HG03575 (cell line): ENCODE measurements around the gene NUP50.
"Not testable (repeated sequence)": the region's sequence is repeated elsewhere in the genome, so short reads cannot be mapped to it uniquely, and the experiment has no call there.

Experiments used
- ATAC-seq: cut with Tn5 transposase; IDR thresholded peaks from one replicate; pipeline ENCODE4 v1.9.1; 2021; ENCODE audit not compliant: unreplicated experiment, insufficient number of reproducible peaks, low FRiP score; ENCODE audit errors: extremely low read depth

Gene NUP50

GRCh38 chr22:45188779-45189178 is 25.1 kb downstream of the NUP50 start:
- ATAC-seq = no peak

GRCh38 chr22:45190202-45190872 is 26.6 kb downstream of the NUP50 start:
- ATAC-seq = no peak

- not testable (repeated sequence) for ATAC-seq
Observed at GRCh38 chr22:45191746-45192145, 28.0 kb downstream of the NUP50 start.

GRCh38 chr22:45192701-45193187 is 29.0 kb downstream of the NUP50 start:
- ATAC-seq = no peak

DNA sequence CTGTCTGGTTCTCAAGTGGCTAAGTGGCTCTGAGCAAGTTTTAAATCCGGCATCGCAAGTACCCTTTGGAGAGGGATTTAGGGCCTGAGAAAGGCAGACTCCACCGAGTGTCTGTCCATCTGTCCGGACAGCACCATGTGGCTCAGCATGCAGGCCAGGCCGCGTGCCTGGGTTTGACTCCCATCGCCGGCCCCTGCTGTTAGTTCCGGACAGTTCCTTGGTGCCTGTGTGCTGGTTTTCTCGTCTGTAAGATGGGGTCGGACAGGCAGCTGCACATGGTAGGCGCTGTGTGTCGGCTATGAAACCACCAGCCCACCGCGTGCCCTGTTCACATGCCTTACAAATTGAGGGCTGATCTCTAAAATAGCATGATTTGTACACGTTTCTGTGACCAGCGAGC is 31.0 kb downstream of the NUP50 start:
- ATAC-seq = no peak

DNA sequence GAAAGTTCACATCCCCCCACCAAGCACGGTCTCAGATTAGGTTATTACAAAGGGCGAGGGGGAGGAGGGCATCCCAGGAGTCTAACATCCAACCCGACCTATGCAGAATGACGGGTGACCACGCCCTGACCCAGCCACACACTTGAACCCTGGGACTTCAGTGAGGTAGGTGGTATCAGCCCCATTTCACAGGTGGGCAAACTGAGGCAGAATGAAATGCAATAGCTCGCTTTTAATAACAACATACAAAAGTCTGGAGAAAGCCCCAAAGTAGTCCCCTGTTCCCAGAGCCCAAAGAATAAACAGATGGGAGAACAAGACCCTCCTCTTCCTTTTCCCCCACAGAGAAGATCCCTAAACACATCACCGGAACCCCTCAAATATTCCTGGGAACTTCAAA is 31.9 kb downstream of the NUP50 start:
- no peak for ATAC-seq

DNA sequence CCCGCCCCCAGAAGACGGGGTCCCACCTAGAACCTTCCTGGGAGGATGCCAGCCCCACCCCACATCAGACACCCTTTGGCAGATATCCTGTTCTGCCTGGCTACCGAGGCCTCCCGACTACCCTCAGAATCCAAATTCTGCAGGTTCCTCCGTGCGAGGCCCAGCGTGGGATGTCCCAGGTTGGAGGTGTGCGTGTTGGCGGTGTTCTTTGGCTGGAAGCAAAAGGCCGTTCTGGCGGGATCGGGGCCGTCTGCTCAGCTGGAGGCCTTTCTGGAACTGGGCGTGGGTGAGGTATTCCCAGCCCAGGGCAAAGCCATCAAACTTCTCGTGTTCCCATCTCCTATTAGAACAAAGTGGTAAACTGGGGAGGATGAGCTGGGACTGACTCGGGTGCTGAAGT is 32.6 kb downstream of the NUP50 start:
- no peak for ATAC-seq

DNA sequence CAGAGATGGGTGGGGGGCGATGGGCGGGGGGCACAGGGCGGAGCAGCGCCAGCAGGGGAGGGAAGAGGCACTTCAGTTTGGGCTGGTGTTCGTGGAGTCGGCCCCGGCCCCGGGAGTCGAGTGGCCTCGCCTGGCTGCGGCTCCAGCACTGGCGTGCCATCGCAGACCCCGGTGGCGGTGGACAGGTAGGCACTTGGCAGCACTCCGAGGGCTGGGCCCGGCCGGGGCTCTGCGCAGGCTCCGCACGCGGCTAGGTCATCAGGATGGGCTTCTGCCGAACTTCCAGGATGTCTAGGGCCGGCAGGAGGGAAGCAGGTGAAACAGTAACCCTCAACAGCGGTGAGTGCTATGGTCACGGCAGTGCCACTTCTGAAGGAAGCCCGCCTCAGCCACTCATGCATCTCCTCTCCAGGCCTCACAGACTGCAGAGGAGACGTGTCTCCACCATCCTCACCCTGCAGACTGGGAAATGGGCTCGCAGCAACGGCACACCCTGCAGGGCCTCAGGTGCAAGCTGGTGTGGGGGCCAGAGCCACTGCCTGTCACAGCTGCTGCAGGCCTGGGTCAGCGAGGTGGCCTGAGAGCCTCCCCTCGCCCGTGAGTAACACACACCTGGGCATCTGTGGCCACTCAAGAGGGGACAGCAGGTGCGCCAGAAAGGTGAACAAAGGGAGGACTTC is 33.3 kb downstream of the NUP50 start:
- no peak for ATAC-seq

GRCh38 chr22:45197606-45198462 is 34.1 kb downstream of the NUP50 start:
- ATAC-seq = no peak

GRCh38 chr22:45198463-45198795 is 34.7 kb downstream of the NUP50 start:
- ATAC-seq = no peak

DNA sequence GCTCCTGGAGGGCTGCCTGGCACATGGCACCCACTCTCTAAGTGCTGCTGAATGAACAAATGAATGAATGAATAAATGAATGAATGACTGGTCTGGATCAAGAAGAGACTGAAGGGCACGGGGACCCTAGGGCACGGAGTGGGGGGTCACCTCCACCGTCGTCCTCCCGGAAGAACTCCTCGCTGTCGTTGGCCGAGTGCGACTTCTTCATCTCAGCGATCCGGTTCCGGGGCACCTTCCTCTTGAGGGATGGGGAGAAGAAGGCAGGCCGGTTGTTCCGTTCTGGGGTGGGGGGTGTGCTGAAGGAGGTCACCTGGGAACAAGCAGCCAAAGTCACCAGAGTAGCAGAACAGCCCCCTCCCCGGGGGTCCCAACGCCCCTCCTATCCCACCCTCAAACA is 36.0 kb downstream of the NUP50 start:
- ATAC-seq = no peak

- no peak for ATAC-seq
Observed at GRCh38 chr22:45200230-45200629, 36.5 kb downstream of the NUP50 start.

GRCh38 chr22:45200860-45201511 is 37.3 kb downstream of the NUP50 start:
- ATAC-seq = no peak

GRCh38 chr22:45201678-45202332 is 38.1 kb downstream of the NUP50 start:
- ATAC-seq = no peak

DNA sequence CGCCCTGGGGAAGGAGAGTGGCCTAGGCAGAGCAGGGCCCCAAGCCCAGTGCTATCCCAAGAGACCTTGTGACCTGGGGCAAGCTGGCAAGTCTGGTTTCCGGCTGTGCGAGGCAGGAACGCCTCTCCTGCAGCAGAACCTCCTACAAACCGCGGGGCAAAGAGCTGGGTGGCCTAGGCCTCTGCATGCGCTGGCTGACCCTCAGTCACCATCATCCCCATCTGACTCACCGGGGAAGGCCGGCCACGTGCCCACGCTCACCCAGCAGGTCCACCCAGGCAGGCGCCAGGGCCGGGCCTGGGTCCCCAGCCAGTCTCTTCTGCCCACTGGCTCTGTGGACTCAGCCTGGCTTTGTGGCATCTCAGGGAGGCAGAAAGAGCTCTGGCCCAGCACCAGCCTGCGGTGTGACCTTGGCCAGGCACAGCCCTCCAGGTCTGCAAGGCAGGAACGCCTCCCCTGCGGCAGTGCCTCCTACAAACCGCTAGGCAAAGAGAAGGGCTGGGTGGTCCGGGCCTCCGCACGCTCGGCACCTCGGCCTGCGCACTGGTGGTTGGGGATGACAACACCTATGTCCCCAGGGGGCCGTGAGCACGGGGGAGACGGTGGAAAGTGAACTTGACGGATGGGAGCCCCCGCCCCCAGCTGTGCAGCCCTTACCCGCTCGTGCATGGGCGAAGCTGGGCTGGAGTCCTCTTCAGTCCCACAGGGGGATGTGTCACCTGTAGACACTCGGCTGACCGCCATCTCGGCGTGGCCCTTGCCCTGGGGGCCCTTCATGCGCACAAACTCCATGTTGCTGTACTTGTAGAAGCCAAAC is 38.8 kb downstream of the NUP50 start:
- ATAC-seq = no peak

GRCh38 chr22:45203150-45203951 is 39.6 kb downstream of the NUP50 start:
- no peak for ATAC-seq

DNA sequence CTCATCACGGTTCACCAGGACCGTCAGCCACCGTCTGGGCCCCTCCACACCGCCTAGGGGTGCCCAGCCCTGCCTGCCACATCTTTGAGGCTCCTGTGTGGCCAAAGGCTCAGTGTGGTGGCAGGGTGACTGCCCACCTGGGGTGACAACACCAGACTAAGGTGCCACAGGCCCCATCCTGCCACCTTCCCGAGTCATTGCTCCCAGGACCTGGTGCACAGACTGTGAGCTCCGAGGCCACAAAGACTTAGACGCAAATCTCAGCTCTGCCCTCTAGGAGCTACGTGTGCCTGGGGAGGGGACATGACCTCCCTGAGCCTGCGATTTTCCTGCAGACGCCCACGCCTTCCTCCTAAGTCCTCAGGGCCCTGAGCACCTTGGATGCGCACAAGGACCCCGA is 40.5 kb downstream of the NUP50 start:
- no peak for ATAC-seq
